ENCODE data around the gene ATP6V1F. TPM values are rescaled to one million over a fixed set of nuclear protein-coding genes. Genes with fewer than 3 reads are reported as not detected.

ATP6V1F gene
- total and polyA plus RNA-seq, 10 donors: 78.3 to 285 (median 91.5) TPM

DNA sequence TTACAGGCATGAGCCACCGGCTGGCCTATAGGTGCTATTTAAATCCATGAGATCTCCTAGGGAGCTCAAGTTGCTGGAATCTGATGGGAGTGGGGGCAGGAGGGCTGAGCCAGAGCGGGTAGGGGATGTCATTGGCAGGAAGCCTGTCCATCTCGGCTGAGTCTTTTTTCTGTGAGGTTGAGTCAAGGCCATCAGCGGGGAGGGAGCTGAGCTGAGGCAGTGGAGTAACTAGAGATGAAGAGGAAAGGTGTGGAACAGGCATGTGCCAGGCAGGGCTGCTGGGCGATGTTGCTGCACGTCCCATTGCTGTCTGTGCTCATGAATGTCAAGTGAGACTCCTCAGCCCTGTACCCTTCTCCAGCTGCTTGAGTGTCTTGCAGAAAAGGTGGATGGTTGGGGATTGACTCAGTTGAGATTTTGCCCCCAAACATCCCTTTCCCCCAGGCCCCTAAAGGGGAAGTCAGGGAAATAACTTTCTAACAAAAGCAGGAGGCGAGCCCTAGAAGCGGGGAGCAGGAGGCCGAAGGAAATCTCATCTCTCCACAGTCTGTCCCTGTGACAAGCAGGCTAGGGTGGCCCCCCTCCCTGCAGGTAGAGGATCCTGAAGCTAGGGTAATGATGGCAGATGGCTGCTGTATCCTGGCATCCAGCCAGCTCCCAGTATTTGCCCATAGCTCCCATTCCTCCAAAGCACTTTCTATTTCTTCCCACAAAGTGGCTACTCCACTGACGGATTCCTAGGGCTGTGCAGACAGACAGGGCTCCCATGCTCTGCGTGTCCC lies 5.4 kb downstream of the ATP6V1F start:
- 84 to 90% (median 85%) methylated on average over 11 of the region's 11 CpGs for WGBS, 5 donors
- Histone ChIP-seq H3K4me3 (no peak overlapping the region), H3K9me3 (no peaks in the 10 kb centered on the region), H3K27ac (no peak overlapping the region), H3K36me3 (peaks cover 0 to 26% (median 14%) of the 10 kb centered on the region in 6 donors), H3K4me1 (peaks cover 14 to 63% (median 40%) of the 10 kb centered on the region in 6 donors), H3K27me3 (replicated peaks in 1 of 7) (peaks cover 0 to 23% (median 19%) of the 10 kb centered on the region in 7 donors)
- intact Hi-C loops (cut with DNase I; ENCODE audit: low total_unique reads): no loop called here
- DNase-seq: no peak
- TF ChIP-seq POLR2AphosphoS5 (IDR thresholded peaks at IDR 0.05) (no peak), POLR2A (IDR thresholded peaks at IDR 0.05) (no peak)
- TF ChIP-seq, protein P1, sequence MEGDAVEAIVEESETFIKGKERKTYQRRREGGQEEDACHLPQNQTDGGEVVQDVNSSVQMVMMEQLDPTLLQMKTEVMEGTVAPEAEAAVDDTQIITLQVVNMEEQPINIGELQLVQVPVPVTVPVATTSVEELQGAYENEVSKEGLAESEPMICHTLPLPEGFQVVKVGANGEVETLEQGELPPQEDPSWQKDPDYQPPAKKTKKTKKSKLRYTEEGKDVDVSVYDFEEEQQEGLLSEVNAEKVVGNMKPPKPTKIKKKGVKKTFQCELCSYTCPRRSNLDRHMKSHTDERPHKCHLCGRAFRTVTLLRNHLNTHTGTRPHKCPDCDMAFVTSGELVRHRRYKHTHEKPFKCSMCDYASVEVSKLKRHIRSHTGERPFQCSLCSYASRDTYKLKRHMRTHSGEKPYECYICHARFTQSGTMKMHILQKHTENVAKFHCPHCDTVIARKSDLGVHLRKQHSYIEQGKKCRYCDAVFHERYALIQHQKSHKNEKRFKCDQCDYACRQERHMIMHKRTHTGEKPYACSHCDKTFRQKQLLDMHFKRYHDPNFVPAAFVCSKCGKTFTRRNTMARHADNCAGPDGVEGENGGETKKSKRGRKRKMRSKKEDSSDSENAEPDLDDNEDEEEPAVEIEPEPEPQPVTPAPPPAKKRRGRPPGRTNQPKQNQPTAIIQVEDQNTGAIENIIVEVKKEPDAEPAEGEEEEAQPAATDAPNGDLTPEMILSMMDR (IDR thresholded peaks at IDR 0.05 in 8 of 11, conservative IDR thresholded peaks at IDR 0.05 in 3 of 11): no peak

DNA sequence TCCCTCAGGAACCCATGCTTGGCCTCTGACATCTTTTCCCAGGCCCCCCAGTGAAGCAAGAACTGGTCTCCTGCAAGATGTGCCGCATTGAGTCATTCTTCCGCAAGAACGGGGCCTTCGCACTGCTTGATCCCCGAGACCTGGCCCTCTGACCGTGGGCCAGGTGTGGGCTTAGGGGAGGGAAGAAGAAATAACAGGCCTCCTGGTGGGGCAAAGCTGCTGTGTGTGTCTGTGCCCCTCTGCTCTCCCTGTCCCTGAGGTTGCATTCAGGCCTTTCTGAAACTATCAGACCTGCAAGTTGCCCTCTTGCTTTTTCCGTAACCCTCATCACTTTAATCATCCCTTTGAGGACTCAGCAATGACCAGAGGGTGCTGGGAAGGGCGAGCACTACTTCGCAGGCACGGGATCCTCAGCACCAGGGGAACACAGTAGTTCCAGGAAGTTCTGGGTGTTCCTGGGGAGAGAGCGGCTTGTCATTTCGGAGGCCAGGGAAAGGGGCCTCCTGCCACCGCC lies 6.0 kb downstream of the ATP6V1F start:
- intact Hi-C loops (cut with DNase I; ENCODE audit: low total_unique reads): no loop called here
- peak overlapping the region; percentile 33 to 80 (median 56) for H3K4me3 ChIP-seq
- 40 to 59% (median 52%) methylated on average over 12 to 13 of the region's 13 CpGs for WGBS, 5 donors

DNA sequence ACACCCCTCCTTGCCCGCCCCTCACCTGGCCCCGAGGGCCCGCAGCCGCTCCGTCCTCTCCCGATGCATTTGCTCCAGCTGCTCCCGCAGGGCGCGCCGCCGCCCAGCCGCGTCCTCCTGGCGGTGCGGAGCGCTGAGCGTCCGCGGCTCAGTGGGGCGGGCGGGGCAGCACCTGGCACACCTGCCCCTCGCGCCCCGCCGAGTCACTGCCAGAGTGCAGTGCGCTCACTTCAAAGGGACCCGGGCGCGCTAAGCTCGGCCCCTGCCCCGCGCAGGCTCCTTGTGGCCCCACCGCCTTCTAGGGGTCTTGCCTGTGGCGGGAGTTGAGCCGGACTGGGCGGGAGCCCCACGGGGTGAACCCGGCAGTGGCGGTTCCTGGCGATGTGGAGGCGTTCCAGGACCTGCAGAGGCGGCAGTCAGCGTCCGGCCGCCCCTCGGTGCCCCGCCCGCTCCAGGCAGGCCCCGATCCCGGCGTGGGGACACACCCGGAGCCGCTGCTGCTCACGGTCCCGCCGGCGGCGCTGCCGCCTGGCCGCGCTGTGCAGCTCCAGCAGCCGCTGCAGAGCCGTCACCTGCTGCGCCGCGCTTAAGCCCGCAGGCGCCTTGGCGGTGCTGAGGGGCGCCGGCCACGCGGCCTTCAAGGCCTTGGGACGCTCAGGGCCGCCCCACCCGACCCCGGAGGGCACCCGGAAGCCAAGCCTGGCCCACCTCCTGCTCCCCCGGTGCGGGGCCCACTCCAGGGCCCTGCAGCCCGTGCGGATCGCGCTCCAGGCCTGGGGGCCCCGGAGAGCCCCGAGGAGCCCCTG lies 6.7 kb downstream of the ATP6V1F start:
- WGBS, 5 donors: 0 to 2% (median 1%) methylated on average over 16 to 86 of the region's 86 CpGs
- peaks cover 0 to 26% (median 14%) of the 10 kb centered on the region in 6 donors for H3K36me3 ChIP-seq
- H3K4me1 ChIP-seq: peaks cover 7 to 51% (median 28%) of the 10 kb centered on the region in 6 donors
- peak; percentile 86 for DNase-seq
- H3K4me3 ChIP-seq: peak overlapping the region; percentile 33 to 80 (median 56)
- intact Hi-C loops (cut with DNase I; ENCODE audit: low total_unique reads): no loop called here
- H3K9me3 ChIP-seq: no peaks in the 10 kb centered on the region
- no peak overlapping the region for H3K27ac ChIP-seq
- TF ChIP-seq POLR2A (IDR thresholded peaks at IDR 0.05): no peak
- TF ChIP-seq, protein P1 (IDR thresholded peaks at IDR 0.05 in 8 of 11, conservative IDR thresholded peaks at IDR 0.05 in 3 of 11): peak in 3 of 11 experiments; percentile 17 to 24 (median 21)
- TF ChIP-seq POLR2AphosphoS5 (IDR thresholded peaks at IDR 0.05): peak in 2 of 3 donors; percentile 2 to 61
- H3K27me3 ChIP-seq (replicated peaks in 1 of 7): peaks cover 0 to 25% (median 19%) of the 10 kb centered on the region in 7 donors

More for the DNA sequence above, 6.0 kb downstream of the ATP6V1F start:
- H3K9me3 ChIP-seq: no peaks in the 10 kb centered on the region
- TF ChIP-seq POLR2A (IDR thresholded peaks at IDR 0.05): no peak
- TF ChIP-seq, protein P1 (IDR thresholded peaks at IDR 0.05 in 8 of 11, conservative IDR thresholded peaks at IDR 0.05 in 3 of 11): no peak
- no peak for DNase-seq
- H3K4me1 ChIP-seq: peaks cover 12 to 57% (median 34%) of the 10 kb centered on the region in 6 donors
- H3K27ac ChIP-seq: no peak overlapping the region
- H3K27me3 ChIP-seq (replicated peaks in 1 of 7): peaks cover 0 to 23% (median 19%) of the 10 kb centered on the region in 7 donors
- H3K36me3 ChIP-seq: peaks cover 0 to 26% (median 14%) of the 10 kb centered on the region in 6 donors

Measured in spleen (tissue), 11 donors.